Nephron (organoid): ENCODE results near the gene C9orf43.

Source experiments
- H3K27ac Mint-ChIP-seq, 3 experiments: 2 replicates each; pipeline ENCODE4 v1.8.0; 2020; ENCODE audit warnings: mixed read lengths in 3 of 3, mild to moderate bottlenecking in 2 of 3, moderate library complexity in 1 of 3
- H3K27me3 Mint-ChIP-seq: 2 replicates; pipeline ENCODE4 v1.8.0; 2021; ENCODE audit warnings: low read depth, mild to moderate bottlenecking, moderate library complexity, mixed read lengths
- H3K36me3 Mint-ChIP-seq: 2 replicates; pipeline ENCODE4 v1.8.0; 2020; ENCODE audit warnings: low read depth, mixed read lengths
- H3K4me1 Mint-ChIP-seq: 2 replicates; pipeline ENCODE4 v1.8.0; 2020; ENCODE audit warnings: mixed read lengths
- H3K4me3 Mint-ChIP-seq, 3 experiments: 2 replicates each; pipeline ENCODE4 v1.8.0; 2020; ENCODE audit warnings: mild to moderate bottlenecking in 3 of 3, mixed read lengths in 3 of 3, moderate library complexity in 2 of 3
- H3K9me3 Mint-ChIP-seq: 2 replicates; pipeline ENCODE4 v1.8.0; 2020; ENCODE audit warnings: mixed read lengths
- TF ChIP-seq, protein P1 (sequence below), 3 experiments: fragments of 200-600 bp; sonication (generic); IDR thresholded peaks; one replicate each; pipeline ENCODE4 v1.5.0; 2021; ENCODE audit warnings: antibody characterized with exemption in 3 of 3; ENCODE audit not compliant: unreplicated experiment in 3 of 3

Gene C9orf43

DNA sequence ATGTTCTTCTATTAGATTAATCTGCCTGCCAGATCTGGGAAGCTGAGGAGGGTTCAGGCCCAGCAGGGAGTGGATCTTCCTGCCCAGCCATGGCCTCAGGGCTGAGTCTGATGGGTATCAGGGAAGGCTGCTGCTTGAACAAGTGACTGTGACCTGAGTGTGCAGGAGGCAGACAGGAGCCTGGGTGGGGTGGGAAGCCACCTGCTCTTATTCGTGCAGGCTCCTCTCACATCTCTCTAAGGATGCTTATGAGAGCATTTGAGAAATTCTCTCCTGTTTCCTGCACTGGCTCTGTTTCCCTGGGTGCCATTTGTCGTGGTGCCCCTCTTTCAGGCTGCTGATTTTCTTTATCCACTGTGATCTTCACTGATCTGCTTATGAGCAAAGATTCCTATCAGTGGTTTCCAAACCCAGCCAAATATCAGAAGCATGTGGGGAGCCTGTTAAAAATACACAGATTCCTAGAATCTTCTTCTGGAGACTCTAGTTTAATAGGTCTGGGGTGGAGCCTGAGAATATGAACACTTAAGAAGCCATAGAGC is 55.1 kb downstream of the C9orf43 start:
- H3K27me3 Mint-ChIP-seq, result peaks cover 32% of the 10 kb centered on the region
- peaks cover 29% of the 10 kb centered on the region for H3K4me1 Mint-ChIP-seq
- no peaks in the 10 kb centered on the region for H3K36me3 Mint-ChIP-seq
- H3K27ac Mint-ChIP-seq, result peak overlapping the region; percentile 44 to 94 (median 78)
- TF ChIP-seq, protein P1, sequence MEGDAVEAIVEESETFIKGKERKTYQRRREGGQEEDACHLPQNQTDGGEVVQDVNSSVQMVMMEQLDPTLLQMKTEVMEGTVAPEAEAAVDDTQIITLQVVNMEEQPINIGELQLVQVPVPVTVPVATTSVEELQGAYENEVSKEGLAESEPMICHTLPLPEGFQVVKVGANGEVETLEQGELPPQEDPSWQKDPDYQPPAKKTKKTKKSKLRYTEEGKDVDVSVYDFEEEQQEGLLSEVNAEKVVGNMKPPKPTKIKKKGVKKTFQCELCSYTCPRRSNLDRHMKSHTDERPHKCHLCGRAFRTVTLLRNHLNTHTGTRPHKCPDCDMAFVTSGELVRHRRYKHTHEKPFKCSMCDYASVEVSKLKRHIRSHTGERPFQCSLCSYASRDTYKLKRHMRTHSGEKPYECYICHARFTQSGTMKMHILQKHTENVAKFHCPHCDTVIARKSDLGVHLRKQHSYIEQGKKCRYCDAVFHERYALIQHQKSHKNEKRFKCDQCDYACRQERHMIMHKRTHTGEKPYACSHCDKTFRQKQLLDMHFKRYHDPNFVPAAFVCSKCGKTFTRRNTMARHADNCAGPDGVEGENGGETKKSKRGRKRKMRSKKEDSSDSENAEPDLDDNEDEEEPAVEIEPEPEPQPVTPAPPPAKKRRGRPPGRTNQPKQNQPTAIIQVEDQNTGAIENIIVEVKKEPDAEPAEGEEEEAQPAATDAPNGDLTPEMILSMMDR (IDR thresholded peaks at IDR 0.05; ENCODE audit: unreplicated experiment in 3 of 3), result no peak
- no peaks in the 10 kb centered on the region for H3K9me3 Mint-ChIP-seq
- H3K4me3 Mint-ChIP-seq, result peak overlapping the region; percentile 47 to 80 (median 53)

DNA sequence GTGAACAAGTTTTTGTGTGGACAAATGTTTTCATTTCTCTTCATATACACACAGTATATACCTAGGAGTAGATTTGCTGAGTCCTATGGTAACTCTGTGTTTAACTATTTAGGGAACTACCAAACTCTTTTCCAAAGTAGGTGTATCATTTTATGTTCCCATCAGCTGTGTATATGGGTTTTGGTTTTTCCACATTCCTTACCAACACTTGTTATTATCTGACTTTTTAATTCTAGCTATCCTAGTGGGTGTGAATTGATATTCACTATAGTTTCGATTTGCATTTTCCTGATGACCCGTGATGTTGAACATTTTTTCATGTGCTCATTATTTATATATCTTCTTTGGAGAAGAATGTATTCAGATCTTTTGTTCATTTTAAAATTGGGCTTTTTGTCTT is 56.6 kb downstream of the C9orf43 start:
- Mint-ChIP-seq H3K9me3 (peaks cover under 1% of the 10 kb centered on the region), H3K4me1 (peaks cover 29% of the 10 kb centered on the region), H3K4me3 (no peak overlapping the region), H3K27ac (no peak overlapping the region), H3K27me3 (peaks cover 27% of the 10 kb centered on the region), H3K36me3 (peaks cover under 1% of the 10 kb centered on the region)
- TF ChIP-seq, protein P1 (IDR thresholded peaks at IDR 0.05; ENCODE audit: unreplicated experiment in 3 of 3), result no peak

DNA sequence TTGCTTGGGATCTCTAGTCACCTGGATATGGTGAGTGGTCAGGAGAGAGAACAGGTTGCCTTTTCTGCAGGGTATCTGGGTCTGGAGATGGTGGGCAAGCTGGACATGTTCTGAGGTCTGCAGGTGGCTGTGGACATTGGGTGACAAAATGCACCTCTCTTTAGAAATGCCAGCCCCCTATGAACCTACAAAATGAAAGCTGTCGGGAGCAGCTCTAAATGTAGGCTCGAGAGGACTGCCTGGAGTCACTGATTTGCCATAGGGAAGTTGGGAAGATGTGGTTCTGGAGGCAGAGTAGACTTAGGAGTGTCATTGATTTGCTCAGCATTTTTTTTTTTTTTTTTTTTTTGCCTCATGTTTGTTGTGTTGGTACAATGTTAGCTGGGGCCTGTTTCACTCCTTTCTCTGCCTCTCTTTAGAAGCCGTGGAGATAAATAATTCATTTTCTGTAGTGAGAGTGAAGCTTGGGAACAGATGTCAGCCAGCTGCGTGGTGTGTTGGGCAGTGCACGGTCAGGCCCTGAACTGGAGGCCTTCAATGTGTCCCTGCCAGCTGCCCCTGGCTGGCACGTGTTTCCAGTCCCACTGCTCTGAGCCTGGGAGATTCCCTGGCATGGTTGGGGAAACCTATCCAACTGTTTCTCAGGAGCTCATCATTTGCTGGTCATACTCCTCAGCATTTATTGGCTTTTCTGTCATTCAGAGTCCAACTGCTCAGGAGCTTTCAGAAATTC is 58.3 kb downstream of the C9orf43 start:
- peaks cover 4% of the 10 kb centered on the region for H3K36me3 Mint-ChIP-seq
- no peak overlapping the region for H3K4me3 Mint-ChIP-seq
- H3K9me3 Mint-ChIP-seq, result peaks cover 3% of the 10 kb centered on the region
- TF ChIP-seq, protein P1 (IDR thresholded peaks at IDR 0.05; ENCODE audit: unreplicated experiment in 3 of 3), result no peak
- H3K27me3 Mint-ChIP-seq, result peaks cover 18% of the 10 kb centered on the region
- H3K27ac Mint-ChIP-seq, result peak overlapping the region; percentile 54 to 80 (median 60)
- H3K4me1 Mint-ChIP-seq, result peaks cover 22% of the 10 kb centered on the region

DNA sequence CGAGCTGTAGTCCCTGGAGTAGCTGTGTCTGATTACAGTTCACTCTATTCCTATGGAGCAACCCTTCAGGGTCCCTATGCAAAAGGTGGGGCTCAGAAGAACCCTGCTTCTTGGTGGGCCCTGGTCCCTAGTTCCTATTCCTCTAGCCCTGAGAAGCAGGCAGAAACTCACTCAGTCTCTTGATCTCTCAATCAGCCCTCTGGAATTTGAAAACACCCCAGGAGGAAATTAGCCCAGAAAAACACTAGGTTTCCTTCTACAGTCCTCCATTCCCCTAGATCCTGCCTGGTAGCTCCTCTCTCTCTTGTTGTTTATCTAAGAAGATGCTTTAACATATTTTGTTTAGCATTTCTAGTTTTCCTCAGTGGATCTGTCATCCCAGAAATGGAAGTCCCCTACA is 60.6 kb downstream of the C9orf43 start:
- Mint-ChIP-seq H3K4me1 (peaks cover 8% of the 10 kb centered on the region), H3K36me3 (peaks cover 4% of the 10 kb centered on the region), H3K27me3 (peaks cover 3% of the 10 kb centered on the region), H3K4me3 (no peak overlapping the region), H3K27ac (no peak overlapping the region), H3K9me3 (peaks cover 3% of the 10 kb centered on the region)
- TF ChIP-seq, protein P1 (IDR thresholded peaks at IDR 0.05; ENCODE audit: unreplicated experiment in 3 of 3), result no peak

DNA sequence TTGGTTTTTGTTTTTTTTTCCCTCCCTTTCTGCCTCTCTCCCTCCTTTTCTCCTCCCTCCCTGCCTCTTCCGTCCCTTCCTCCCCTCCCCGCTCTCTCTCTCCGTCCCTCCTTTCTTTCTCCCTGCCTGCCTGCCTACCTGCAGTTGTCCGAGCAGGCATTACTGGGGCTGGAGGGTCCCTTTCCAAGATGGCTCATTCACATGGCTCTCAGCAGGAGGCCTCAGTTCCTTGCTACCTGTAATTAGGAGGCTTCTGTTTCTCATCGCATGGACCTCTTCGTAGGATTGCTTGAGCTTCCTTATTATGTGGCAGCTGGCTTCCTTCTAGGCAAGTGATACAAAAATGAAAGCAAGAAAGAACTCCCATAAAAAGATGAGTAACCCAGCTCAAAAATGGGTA is 61.0 kb downstream of the C9orf43 start:
- H3K36me3 Mint-ChIP-seq, result peaks cover 4% of the 10 kb centered on the region
- TF ChIP-seq, protein P1 (IDR thresholded peaks at IDR 0.05; ENCODE audit: unreplicated experiment in 3 of 3), result no peak
- no peak overlapping the region for H3K27ac Mint-ChIP-seq
- peaks cover 3% of the 10 kb centered on the region for H3K27me3 Mint-ChIP-seq
- H3K4me1 Mint-ChIP-seq, result peaks cover 8% of the 10 kb centered on the region
- peaks cover 3% of the 10 kb centered on the region for H3K9me3 Mint-ChIP-seq
- H3K4me3 Mint-ChIP-seq, result no peak overlapping the region

DNA sequence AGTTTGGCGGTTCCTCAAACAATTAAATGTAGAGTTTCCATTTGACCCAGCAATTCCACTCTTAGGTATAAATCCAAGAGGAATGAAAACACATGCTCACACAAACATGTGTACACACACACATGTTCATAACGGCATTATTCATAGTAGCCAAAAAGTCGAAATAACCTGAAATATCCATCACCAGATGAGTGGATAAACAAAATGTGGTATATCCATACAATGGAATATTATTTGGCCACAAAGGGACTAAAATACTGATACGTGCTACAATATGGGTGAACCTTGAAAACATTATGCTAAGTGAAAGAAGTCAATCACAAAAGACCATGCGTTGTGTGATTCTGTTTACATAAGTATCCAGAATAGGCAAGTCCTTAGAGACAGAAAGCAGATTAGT is 61.7 kb downstream of the C9orf43 start:
- H3K4me1 Mint-ChIP-seq, result peaks cover 8% of the 10 kb centered on the region
- no peak overlapping the region for H3K27ac Mint-ChIP-seq
- H3K4me3 Mint-ChIP-seq, result no peak overlapping the region
- peaks cover 5% of the 10 kb centered on the region for H3K27me3 Mint-ChIP-seq
- peaks cover 3% of the 10 kb centered on the region for H3K9me3 Mint-ChIP-seq
- H3K36me3 Mint-ChIP-seq, result peaks cover 4% of the 10 kb centered on the region
- TF ChIP-seq, protein P1 (IDR thresholded peaks at IDR 0.05; ENCODE audit: unreplicated experiment in 3 of 3), result no peak
